CMK (cell line): ENCODE data around the gene TMEM131L.
A peak's percentile ranks its signal among the peaks of the same experiment; 100 is the strongest.
"Not testable (repeated sequence)": the region's sequence is repeated elsewhere in the genome, so short reads cannot be mapped to it uniquely, and the experiment has no call there.

Source experiments
- DNase-seq: peaks from one replicate; pipeline ENCODE4 v3.0.0-alpha.2; 2010; ENCODE audit warnings: low read depth

TMEM131L gene

GRCh38 chr4:153573221-153573620, 107.1 kb downstream of the TMEM131L start:
- DNase-seq = no peak

GRCh38 chr4:153573881-153574802, 108.0 kb downstream of the TMEM131L start:
- DNase-seq = peak; percentile 11

- DNase-seq = no peak
These were observed 110.2 kb downstream of the TMEM131L start for GRCh38 chr4:153576443-153576774.

- no peak for DNase-seq
These were observed 110.9 kb downstream of the TMEM131L start for GRCh38 chr4:153577053-153577452.

- no peak for DNase-seq
These were observed 113.2 kb downstream of the TMEM131L start for GRCh38 chr4:153579410-153579809.

- no peak for DNase-seq
These were observed 113.7 kb downstream of the TMEM131L start for GRCh38 chr4:153579872-153580271.

- DNase-seq = no peak
These were observed 117.0 kb downstream of the TMEM131L start for GRCh38 chr4:153582954-153583702.

- DNase-seq = no peak
These were observed 118.9 kb downstream of the TMEM131L start for GRCh38 chr4:153585026-153585425.

- DNase-seq = no peak
These were observed 123.8 kb downstream of the TMEM131L start for GRCh38 chr4:153589703-153590595.

- no peak for DNase-seq
These were observed 125.3 kb downstream of the TMEM131L start for GRCh38 chr4:153591441-153591840.

GRCh38 chr4:153592064-153592463, 125.9 kb downstream of the TMEM131L start:
- no peak for DNase-seq

GRCh38 chr4:153593161-153593560, 127.0 kb downstream of the TMEM131L start:
- DNase-seq = no peak

- DNase-seq = no peak
These were observed 128.1 kb downstream of the TMEM131L start for GRCh38 chr4:153594210-153594609.

- no peak for DNase-seq
These were observed 129.9 kb downstream of the TMEM131L start for GRCh38 chr4:153595894-153596601.

GRCh38 chr4:153602758-153603157, 136.6 kb downstream of the TMEM131L start:
- no peak for DNase-seq

GRCh38 chr4:153603258-153603657, 137.1 kb downstream of the TMEM131L start:
- no peak for DNase-seq

GRCh38 chr4:153603835-153604234, 137.7 kb downstream of the TMEM131L start:
- DNase-seq = no peak

- DNase-seq = not testable (repeated sequence)
These were observed 142.9 kb downstream of the TMEM131L start for GRCh38 chr4:153609070-153609469.

GRCh38 chr4:153610623-153611376, 144.6 kb downstream of the TMEM131L start:
- DNase-seq = no peak

- DNase-seq = no peak
These were observed 145.5 kb downstream of the TMEM131L start for GRCh38 chr4:153611679-153612078.

GRCh38 chr4:153612878-153613277, 146.7 kb downstream of the TMEM131L start:
- no peak for DNase-seq
